ENCODE data around the gene CYB561.
"Not testable (repeated sequence)": the region's sequence is repeated elsewhere in the genome, so short reads cannot be mapped to it uniquely, and the experiment has no call there.

DNA sequence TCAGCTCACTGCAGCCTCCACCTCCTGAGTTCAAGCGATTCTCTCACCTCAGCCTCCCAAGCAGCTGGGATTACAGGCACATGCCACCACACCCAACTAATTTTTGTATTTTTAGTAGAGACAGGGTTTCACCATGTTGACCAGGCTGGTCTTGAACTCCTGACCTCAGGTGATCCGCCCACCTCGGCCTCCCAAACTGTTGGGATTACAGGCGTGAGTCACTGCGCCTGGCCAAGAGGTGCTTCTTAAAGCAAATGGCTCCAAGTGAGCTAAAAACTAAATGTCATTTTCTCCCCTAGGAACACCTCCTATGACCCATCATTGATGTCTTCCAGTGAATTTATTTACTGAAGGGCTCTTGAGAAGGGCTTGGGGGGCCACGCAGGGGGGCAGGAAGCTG is 8.3 kb upstream of the CYB561 start:
- not testable (repeated sequence) for TF ChIP-seq EZH2 (IDR thresholded peaks at IDR 0.05; ENCODE audit: low read length, unreplicated experiment); EZH2phosphoT487 (IDR thresholded peaks at IDR 0.05; ENCODE audit: borderline replicate concordance, low read length)
- TF ChIP-seq, protein P1, sequence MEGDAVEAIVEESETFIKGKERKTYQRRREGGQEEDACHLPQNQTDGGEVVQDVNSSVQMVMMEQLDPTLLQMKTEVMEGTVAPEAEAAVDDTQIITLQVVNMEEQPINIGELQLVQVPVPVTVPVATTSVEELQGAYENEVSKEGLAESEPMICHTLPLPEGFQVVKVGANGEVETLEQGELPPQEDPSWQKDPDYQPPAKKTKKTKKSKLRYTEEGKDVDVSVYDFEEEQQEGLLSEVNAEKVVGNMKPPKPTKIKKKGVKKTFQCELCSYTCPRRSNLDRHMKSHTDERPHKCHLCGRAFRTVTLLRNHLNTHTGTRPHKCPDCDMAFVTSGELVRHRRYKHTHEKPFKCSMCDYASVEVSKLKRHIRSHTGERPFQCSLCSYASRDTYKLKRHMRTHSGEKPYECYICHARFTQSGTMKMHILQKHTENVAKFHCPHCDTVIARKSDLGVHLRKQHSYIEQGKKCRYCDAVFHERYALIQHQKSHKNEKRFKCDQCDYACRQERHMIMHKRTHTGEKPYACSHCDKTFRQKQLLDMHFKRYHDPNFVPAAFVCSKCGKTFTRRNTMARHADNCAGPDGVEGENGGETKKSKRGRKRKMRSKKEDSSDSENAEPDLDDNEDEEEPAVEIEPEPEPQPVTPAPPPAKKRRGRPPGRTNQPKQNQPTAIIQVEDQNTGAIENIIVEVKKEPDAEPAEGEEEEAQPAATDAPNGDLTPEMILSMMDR (conservative IDR thresholded peaks at IDR 0.05; ENCODE audit: low read depth, low read length): not testable (repeated sequence)
